Osteocyte (in vitro differentiated cells): ENCODE data around the gene KAZN. TPM values are rescaled to one million over a fixed set of nuclear protein-coding genes. Genes with fewer than 3 reads are reported as not detected.
"Not testable (repeated sequence)": the region's sequence is repeated elsewhere in the genome, so short reads cannot be mapped to it uniquely, and the experiment has no call there.

Source experiments
- DNase-seq: peaks from one replicate; pipeline ENCODE4 v3.0.0; 2021; ENCODE audit warnings: mixed read lengths; ENCODE audit not compliant: unreplicated experiment; ENCODE audit errors: extremely low spot score
- H3K27ac Mint-ChIP-seq: one replicate; pipeline ENCODE4 v1.8.0; 2021; ENCODE audit warnings: mild to moderate bottlenecking, mixed read lengths; ENCODE audit not compliant: unreplicated experiment
- H3K27me3 Mint-ChIP-seq: one replicate; pipeline ENCODE4 v1.8.0; 2021; ENCODE audit warnings: mixed read lengths; ENCODE audit not compliant: unreplicated experiment
- H3K36me3 Mint-ChIP-seq: one replicate; pipeline ENCODE4 v1.8.0; 2021; ENCODE audit warnings: mixed read lengths; ENCODE audit not compliant: unreplicated experiment
- H3K4me1 Mint-ChIP-seq: one replicate; pipeline ENCODE4 v1.8.0; 2021; ENCODE audit warnings: mixed read lengths; ENCODE audit not compliant: unreplicated experiment
- H3K4me3 Mint-ChIP-seq: one replicate; pipeline ENCODE4 v1.8.0; 2021; ENCODE audit warnings: mild to moderate bottlenecking, moderate library complexity, mixed read lengths; ENCODE audit not compliant: unreplicated experiment
- H3K9me3 Mint-ChIP-seq: one replicate; pipeline ENCODE4 v1.8.0; 2021; ENCODE audit warnings: mixed read lengths; ENCODE audit not compliant: unreplicated experiment
- total RNA-seq: library from RNA; stranded (reverse); gene quantifications from 2 replicates; pipeline ENCODE4 v1.2.1, GENCODE V29; 2021
- TF ChIP-seq, protein P1 (sequence below): fragments of 200-600 bp; sonication (generic); IDR thresholded peaks from 2 replicates; pipeline ENCODE4 v1.5.0; 2021; ENCODE audit warnings: antibody characterized with exemption, mild to moderate bottlenecking, moderate library complexity

The KAZN gene
- total RNA-seq, 1 donor from 2014 or later = 47.1 TPM

DNA sequence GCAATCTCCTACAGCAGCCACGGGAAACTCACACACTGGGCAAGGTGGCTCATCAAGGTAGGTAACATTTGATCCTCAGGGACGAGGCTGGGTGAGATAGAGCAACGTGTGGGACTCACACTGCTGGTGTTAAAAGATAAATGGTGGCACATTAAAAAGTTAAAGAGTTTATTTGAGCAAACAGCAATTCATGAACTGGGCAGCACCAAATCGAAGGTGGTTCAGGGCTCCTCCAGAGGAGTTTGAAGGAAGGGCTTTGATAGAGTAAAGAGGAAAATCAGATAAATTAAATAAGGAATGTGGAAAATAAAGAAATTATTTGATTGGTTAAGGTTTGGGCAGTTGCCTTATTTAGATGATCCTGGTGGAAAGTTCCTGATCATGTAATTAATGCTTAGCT is 531.5 kb downstream of the KAZN start:
- Mint-ChIP-seq H3K4me3 (no peak overlapping the region), H3K9me3 (no peaks in the 10 kb centered on the region), H3K4me1 (no peaks in the 10 kb centered on the region), H3K36me3 (no peaks in the 10 kb centered on the region), H3K27ac (no peak overlapping the region), H3K27me3 (peaks cover 35% of the 10 kb centered on the region)
- no peak for DNase-seq
- TF ChIP-seq, protein P1, sequence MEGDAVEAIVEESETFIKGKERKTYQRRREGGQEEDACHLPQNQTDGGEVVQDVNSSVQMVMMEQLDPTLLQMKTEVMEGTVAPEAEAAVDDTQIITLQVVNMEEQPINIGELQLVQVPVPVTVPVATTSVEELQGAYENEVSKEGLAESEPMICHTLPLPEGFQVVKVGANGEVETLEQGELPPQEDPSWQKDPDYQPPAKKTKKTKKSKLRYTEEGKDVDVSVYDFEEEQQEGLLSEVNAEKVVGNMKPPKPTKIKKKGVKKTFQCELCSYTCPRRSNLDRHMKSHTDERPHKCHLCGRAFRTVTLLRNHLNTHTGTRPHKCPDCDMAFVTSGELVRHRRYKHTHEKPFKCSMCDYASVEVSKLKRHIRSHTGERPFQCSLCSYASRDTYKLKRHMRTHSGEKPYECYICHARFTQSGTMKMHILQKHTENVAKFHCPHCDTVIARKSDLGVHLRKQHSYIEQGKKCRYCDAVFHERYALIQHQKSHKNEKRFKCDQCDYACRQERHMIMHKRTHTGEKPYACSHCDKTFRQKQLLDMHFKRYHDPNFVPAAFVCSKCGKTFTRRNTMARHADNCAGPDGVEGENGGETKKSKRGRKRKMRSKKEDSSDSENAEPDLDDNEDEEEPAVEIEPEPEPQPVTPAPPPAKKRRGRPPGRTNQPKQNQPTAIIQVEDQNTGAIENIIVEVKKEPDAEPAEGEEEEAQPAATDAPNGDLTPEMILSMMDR = no peak

DNA sequence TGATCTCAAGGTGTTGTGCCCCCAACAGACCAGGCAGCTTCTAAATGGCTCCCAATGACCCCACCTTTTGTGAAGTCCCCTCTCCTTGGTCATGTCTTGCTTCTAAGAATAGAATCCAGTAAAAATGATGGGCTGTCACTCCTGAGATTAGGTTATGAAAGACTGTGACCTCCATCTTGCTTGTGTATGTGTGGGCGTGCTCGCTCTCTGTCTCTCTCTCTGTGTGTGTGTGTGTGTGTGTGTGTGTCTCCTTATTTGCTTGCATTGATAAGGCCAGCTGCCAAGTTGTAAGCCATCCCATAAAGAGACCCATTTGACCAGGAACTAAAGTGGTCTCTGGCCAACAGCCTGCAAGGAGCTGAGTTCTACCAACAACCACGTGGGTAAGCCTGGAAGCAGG is 532.1 kb downstream of the KAZN start:
- H3K4me3 Mint-ChIP-seq = no peak overlapping the region
- TF ChIP-seq, protein P1 = no peak
- H3K27ac Mint-ChIP-seq = no peak overlapping the region

DNA sequence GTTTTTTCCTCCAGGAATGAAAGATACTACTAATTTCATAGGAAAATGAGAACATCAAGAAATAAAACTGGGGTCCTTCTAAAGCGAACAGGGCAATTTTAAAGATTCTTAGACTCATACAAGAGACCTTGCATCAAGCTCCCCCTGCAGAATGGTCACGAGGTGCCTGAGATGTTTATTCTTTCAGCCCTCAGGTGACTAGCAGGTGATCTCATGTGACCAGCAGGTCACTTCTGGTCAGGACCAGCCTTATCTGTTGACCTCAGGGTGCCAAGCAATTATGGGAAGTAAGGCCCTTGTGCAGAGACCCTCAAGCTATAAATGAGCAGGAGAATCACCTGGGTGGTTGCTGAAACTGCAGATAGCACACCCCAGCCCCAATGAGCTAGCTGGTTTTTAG is 534.5 kb downstream of the KAZN start:
- Mint-ChIP-seq H3K9me3 (no peaks in the 10 kb centered on the region), H3K27ac (no peak overlapping the region), H3K4me3 (no peak overlapping the region), H3K36me3 (no peaks in the 10 kb centered on the region), H3K4me1 (no peaks in the 10 kb centered on the region), H3K27me3 (peaks cover 43% of the 10 kb centered on the region)
- TF ChIP-seq, protein P1 = no peak
- no peak for DNase-seq

More for the DNA sequence above, 532.1 kb downstream of the KAZN start:
- no peak for DNase-seq
- H3K9me3 Mint-ChIP-seq = no peaks in the 10 kb centered on the region
- no peaks in the 10 kb centered on the region for H3K4me1 Mint-ChIP-seq
- peaks cover 40% of the 10 kb centered on the region for H3K27me3 Mint-ChIP-seq
- H3K36me3 Mint-ChIP-seq = no peaks in the 10 kb centered on the region

DNA sequence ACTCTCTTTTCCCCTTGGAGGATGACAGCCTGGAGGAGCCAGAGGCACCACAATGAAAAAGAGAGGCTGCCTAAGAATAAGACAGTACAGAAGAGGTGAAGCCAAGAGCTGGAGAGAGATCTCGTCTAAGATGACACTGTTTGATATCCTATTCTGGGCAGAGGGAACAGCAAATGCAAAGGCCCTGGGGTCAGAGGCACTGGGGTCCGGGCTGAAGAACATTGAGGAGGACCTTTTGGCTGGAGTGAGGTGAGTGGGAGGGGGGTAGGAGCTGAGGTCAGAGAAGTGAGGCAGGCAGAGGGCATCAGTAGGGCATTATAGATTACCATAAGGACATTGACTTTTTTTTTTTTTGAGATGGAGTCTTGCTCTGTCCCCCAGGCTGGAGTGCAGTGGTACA is 535.8 kb downstream of the KAZN start:
- Mint-ChIP-seq H3K4me1 (no peaks in the 10 kb centered on the region), H3K36me3 (no peaks in the 10 kb centered on the region), H3K27me3 (peaks cover 45% of the 10 kb centered on the region), H3K27ac (no peak overlapping the region), H3K9me3 (no peaks in the 10 kb centered on the region), H3K4me3 (no peak overlapping the region)
- TF ChIP-seq, protein P1 = no peak
- DNase-seq = no peak

DNA sequence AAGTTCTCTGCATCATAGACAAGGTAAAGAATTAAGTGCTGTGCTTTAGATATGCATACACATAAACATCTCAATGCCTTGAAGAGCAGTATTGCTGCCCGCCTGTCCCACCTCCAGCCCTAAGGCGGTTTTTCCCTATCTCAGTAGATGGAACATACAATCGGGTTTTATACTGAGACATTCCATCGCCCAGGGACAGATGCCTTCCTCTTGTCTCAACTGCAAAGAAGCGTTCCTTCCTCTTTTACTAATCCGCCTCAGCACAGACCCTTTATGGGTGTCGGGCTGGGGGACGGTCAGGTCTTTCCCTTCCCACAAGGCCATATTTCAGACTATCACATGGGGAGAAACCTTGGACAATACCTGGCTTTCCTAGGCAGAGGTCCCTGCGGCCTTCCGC is 537.1 kb downstream of the KAZN start:
- not testable (repeated sequence) for H3K9me3 Mint-ChIP-seq, H3K27ac Mint-ChIP-seq, H3K4me3 Mint-ChIP-seq, H3K36me3 Mint-ChIP-seq, DNase-seq, H3K4me1 Mint-ChIP-seq
- H3K27me3 Mint-ChIP-seq = peaks cover 38% of the 10 kb centered on the region

DNA sequence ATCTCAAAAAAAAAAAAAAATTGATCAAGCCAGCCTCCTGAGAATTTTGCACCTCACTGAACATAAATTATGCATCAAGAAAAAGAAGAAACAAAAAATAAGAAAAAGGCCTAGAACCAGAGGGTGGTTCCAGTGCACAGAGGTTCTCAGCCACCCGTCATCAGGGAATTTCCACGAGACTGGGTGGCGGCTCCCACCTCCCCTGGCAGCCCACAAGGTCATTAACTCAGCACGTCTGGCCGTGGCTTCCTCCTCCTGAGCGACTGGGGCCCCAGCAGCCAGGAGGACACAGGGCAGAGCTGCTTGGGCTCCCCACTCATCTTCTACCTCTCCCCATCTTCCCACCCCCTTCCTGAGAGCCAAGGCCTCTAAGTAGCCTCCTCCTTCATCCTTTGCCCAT is 539.3 kb downstream of the KAZN start:
- Mint-ChIP-seq H3K27me3 (peaks cover 35% of the 10 kb centered on the region), H3K36me3 (no peaks in the 10 kb centered on the region)
- TF ChIP-seq, protein P1 = no peak

More for the DNA sequence above, 539.3 kb downstream of the KAZN start:
- no peak for DNase-seq
- Mint-ChIP-seq H3K4me1 (peaks cover 2% of the 10 kb centered on the region), H3K4me3 (no peak overlapping the region), H3K27ac (no peak overlapping the region), H3K9me3 (no peaks in the 10 kb centered on the region)
